Calu3 (cell line): Measurements from ENCODE around the gene FAM149A. TPM values are rescaled to one million over a fixed set of nuclear protein-coding genes. Genes with fewer than 3 reads are reported as not detected.

ENCODE experiments used
- BruUV-seq: library from RNA; stranded (reverse); fragments of 400-500 nt; replicated peaks from 2 replicates; lab custom pipeline; 2021; lab: Mats Ljungman, UMichigan
- CTCF ChIA-PET: fragments of 300-600 bp; sonication (Branson Sonifier 250); formaldehyde crosslinking; loops from one replicate; lab custom pipeline; 2022; ENCODE audit warnings: antibody characterized with exemption; lab: Charles Lee
- DNase-seq: peaks from one replicate; pipeline ENCODE4 v3.0.0; 2022
- H3K27ac Mint-ChIP-seq: one replicate; pipeline ENCODE4 v1.8.0; 2022; ENCODE audit warnings: mixed read lengths; ENCODE audit not compliant: unreplicated experiment
- H3K27me3 Mint-ChIP-seq: one replicate; pipeline ENCODE4 v1.8.0; 2022; ENCODE audit warnings: mixed read lengths; ENCODE audit not compliant: unreplicated experiment
- H3K36me3 Mint-ChIP-seq: one replicate; pipeline ENCODE4 v1.8.0; 2022; ENCODE audit warnings: mild to moderate bottlenecking, moderate library complexity, mixed read lengths; ENCODE audit not compliant: insufficient read depth, unreplicated experiment
- H3K4me1 Mint-ChIP-seq: one replicate; pipeline ENCODE4 v1.8.0; 2022; ENCODE audit warnings: mild to moderate bottlenecking, low read depth, mixed read lengths; ENCODE audit not compliant: unreplicated experiment
- H3K4me3 Mint-ChIP-seq: one replicate; pipeline ENCODE4 v1.8.0; 2022; ENCODE audit warnings: mild to moderate bottlenecking, low read depth, moderate library complexity, mixed read lengths; ENCODE audit not compliant: unreplicated experiment
- H3K9me3 Mint-ChIP-seq: one replicate; pipeline ENCODE4 v1.8.0; 2022; ENCODE audit warnings: low read depth, mixed read lengths; ENCODE audit not compliant: unreplicated experiment
- intact Hi-C: fragments of 100-400 bp; cut with micrococcal nuclease; formaldehyde crosslinking; loops from one replicate; pipeline ENCODE4 v1.10.0; 2022; ENCODE audit not compliant: unreplicated experiment
- total RNA-seq: library from RNA; stranded (reverse); gene quantifications from 2 replicates; pipeline ENCODE4 v1.2.3, GENCODE V29; 2022
- TF ChIP-seq, protein P1 (sequence below): fragments of 200-600 bp; IDR thresholded peaks from one replicate; pipeline ENCODE4 v1.8.0; 2022; ENCODE audit warnings: antibody characterized with exemption; ENCODE audit not compliant: unreplicated experiment

Gene FAM149A
- total RNA-seq, 1 experiment from 2014 or later = 45.5 TPM

DNA sequence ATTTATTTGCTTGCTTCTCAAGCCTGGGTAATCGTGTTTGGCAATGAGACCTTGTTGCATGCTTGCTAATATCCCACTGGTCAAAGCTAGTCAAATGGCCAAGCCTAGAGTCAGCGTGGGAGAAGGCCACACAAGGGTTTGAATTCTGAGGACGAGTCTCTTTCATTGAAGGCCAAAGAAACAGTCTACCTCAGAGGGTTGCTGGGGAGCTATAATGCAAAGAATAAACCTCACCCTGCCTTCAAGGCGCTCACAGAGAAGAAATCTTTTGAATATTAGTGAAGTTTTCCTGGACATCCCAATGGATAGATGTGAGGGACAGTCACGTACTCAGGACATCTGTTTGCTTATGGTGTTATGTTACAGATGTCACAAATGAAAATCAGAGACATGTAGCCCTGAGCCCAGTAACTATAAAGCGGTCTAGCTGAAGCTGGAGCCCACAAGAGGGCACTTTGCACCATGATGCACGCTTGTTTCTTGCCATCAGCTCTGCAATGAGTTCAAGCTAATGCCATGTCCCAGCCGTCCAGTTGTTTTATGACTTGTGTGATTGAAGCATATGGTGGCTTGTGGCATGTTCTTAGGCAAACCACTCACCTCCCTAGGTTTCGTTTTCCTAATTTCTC, 36.6 kb upstream of the FAM149A start:
- H3K4me1 Mint-ChIP-seq = peaks cover 13% of the 10 kb centered on the region
- no TSS peak for BruUV-seq
- TF ChIP-seq, protein P1, sequence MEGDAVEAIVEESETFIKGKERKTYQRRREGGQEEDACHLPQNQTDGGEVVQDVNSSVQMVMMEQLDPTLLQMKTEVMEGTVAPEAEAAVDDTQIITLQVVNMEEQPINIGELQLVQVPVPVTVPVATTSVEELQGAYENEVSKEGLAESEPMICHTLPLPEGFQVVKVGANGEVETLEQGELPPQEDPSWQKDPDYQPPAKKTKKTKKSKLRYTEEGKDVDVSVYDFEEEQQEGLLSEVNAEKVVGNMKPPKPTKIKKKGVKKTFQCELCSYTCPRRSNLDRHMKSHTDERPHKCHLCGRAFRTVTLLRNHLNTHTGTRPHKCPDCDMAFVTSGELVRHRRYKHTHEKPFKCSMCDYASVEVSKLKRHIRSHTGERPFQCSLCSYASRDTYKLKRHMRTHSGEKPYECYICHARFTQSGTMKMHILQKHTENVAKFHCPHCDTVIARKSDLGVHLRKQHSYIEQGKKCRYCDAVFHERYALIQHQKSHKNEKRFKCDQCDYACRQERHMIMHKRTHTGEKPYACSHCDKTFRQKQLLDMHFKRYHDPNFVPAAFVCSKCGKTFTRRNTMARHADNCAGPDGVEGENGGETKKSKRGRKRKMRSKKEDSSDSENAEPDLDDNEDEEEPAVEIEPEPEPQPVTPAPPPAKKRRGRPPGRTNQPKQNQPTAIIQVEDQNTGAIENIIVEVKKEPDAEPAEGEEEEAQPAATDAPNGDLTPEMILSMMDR = no peak
- no peak overlapping the region for H3K4me3 Mint-ChIP-seq
- DNase-seq = peak; percentile 58
- intact Hi-C loops = loop anchor here (1.0 to 5.0 kb wide), 2 partner anchors 69 to 134 kb away; no protein-coding TSS in a partner anchor
- no peaks in the 10 kb centered on the region for H3K9me3 Mint-ChIP-seq
- H3K27ac Mint-ChIP-seq = no peak overlapping the region
- no peaks in the 10 kb centered on the region for H3K27me3 Mint-ChIP-seq
- CTCF ChIA-PET = interaction anchor here (0.6 to 3.6 kb wide), 6 partner anchors 11 to 82 kb away, joined by 4 to 53 read pairs (median 8); partner anchors contain the start of gene FAM149A
- H3K36me3 Mint-ChIP-seq = no peaks in the 10 kb centered on the region

DNA sequence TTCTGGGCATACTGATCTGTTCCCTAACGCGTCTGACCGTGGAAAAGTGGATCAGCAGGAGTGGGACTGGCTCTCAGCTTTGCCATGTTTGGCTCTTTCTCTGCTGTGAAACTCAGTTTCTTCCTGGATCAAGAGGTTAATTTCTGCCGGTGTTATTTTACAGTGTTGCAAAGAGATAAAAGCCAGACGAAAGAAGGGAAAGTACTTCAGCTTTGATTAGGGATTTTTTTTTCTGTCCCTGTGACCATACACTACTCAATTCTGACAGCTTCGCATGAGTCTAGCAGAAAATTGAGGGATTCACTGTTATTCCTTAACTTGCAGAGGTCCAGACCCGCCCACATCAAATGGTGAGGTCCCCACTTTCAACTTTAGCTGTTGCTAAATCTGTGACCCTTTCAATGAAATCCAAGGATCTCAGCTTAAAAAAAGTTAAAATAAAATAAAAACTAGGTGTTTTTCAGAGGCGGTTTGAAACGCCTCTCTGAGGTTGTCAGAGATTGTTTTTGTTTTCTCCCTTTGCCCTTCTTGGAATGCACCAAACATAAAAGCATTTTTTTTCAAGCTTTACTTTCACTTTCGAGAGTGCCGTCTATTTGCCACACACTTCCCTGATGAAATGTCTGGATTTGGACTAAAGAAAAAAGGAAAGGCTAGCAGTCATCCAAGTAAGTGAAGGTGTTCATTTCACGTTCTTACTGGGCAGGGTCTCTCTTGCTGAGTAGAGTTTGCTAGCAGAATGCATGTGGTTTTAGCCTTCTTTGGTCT, 35.7 kb upstream of the FAM149A start, which contains the start of gene TLR3:
TLR3 (plus strand) TSS at position 576 of the 768 bp plus-strand sequence. CDS start 7,464 bp downstream, outside the sequence.
- peaks cover 13% of the 10 kb centered on the region for H3K4me1 Mint-ChIP-seq
- peak within 1 kb of the TSS; percentile 65 for H3K4me3 Mint-ChIP-seq
- no peaks in the 10 kb centered on the region for H3K36me3 Mint-ChIP-seq
- intact Hi-C loops = loop anchor here (1.0 to 5.0 kb wide), 2 partner anchors 69 to 134 kb away; no protein-coding TSS in a partner anchor
- H3K27ac Mint-ChIP-seq = peak within 1 kb of the TSS; percentile 54
- no TSS peak for BruUV-seq
- no peaks in the 10 kb centered on the region for H3K9me3 Mint-ChIP-seq
- CTCF ChIA-PET = interaction anchor here (0.6 to 3.6 kb wide), 7 partner anchors 11 to 81 kb away, joined by 3 to 53 read pairs (median 7); partner anchors contain the start of gene FAM149A
- TF ChIP-seq, protein P1 = no peak
- no peak for DNase-seq
- no peaks in the 10 kb centered on the region for H3K27me3 Mint-ChIP-seq

DNA sequence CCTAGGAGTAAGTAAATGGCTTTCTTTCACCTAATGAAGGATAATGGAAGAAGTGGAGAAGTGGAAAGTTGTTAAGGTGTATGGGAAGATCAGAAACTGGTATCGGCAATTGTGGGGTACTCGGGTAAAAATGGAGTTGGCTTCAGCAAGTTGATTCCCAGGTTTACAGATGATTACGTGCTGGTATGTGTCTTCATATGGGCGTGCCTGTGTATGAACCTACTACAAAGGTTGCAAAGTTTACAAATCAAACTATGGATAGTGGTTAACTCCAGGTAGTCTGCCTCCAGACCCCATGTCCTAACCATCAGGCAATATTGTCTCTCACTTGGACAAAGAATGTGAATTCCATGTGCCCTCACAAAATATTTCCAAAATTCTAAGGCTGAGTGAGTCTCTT, 34.8 kb upstream of the FAM149A start:
- TF ChIP-seq, protein P1 = no peak
- intact Hi-C loops = loop anchor here (5.0 kb wide), 1 partner anchor 133 kb away; no protein-coding TSS in a partner anchor
- CTCF ChIA-PET = interaction anchor here (3.6 kb wide), 1 partner anchor 68 kb away, joined by 53 read pairs; no protein-coding TSS in a partner anchor
- Mint-ChIP-seq H3K36me3 (no peaks in the 10 kb centered on the region), H3K9me3 (no peaks in the 10 kb centered on the region), H3K27ac (no peak overlapping the region), H3K4me3 (peak overlapping the region; percentile 65), H3K27me3 (no peaks in the 10 kb centered on the region), H3K4me1 (peaks cover 13% of the 10 kb centered on the region)
- BruUV-seq = no TSS peak
- DNase-seq = no peak

DNA sequence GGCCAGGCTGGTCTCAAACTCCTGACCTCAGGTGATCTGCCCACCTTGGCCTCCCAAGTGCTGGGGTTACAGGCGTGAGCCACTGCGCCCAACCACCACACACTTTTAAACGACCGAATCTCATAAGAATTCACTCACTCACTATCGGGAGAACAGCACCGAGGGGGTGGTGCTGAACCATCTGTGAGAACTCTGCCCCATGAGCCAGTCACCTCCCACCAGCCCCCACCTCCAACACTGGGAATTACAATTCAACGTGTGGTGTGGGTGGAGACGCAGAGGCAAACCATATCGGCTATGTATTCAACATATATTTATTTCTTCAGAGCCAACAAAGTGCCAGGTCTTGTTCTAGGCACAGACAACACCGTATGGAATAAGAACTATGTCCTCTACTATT, 32.0 kb upstream of the FAM149A start:
- no TSS peak for BruUV-seq
- H3K9me3 Mint-ChIP-seq = no peaks in the 10 kb centered on the region
- no peak for DNase-seq
- no peaks in the 10 kb centered on the region for H3K27me3 Mint-ChIP-seq
- CTCF ChIA-PET = no interaction called here
- no peak overlapping the region for H3K4me3 Mint-ChIP-seq
- TF ChIP-seq, protein P1 = no peak
- intact Hi-C loops = no loop called here
- H3K4me1 Mint-ChIP-seq = peaks cover 13% of the 10 kb centered on the region
- H3K36me3 Mint-ChIP-seq = no peaks in the 10 kb centered on the region
- H3K27ac Mint-ChIP-seq = no peak overlapping the region
